Measurements from ENCODE around the gene RBBP8NL. TPM values are rescaled to one million over a fixed set of nuclear protein-coding genes. Genes with fewer than 3 reads are reported as not detected.

Gene RBBP8NL
- total RNA-seq, 4 donors from 2014 or later: 4.3 to 8.5 (median 6.3) TPM

- intact Hi-C loops (cut with DNase I; ENCODE audit: low total_unique reads): no loop called here
- WGBS, 2 donors: 89 to 93% methylated on average over 33 to 43 of the region's 44 CpGs
- no peak for DNase-seq (ENCODE audit: low spot score in 2 of 2)
- H3K4me3 ChIP-seq (ENCODE audit: low read depth, poor library complexity, severe bottlenecking): no peak overlapping the region
- no peak for TF ChIP-seq CTCF (IDR thresholded peaks at IDR 0.05)
- no peak for TF ChIP-seq POLR2A (IDR thresholded peaks at IDR 0.05)
These were observed 32.8 kb downstream of the RBBP8NL start for GRCh38 chr20:62394248-62395245.

GRCh38 chr20:62393830-62394229 lies 33.5 kb downstream of the RBBP8NL start:
- no peak for DNase-seq (ENCODE audit: low spot score in 2 of 2)
- no peak overlapping the region for H3K4me3 ChIP-seq (ENCODE audit: low read depth, poor library complexity, severe bottlenecking)
- TF ChIP-seq CTCF (IDR thresholded peaks at IDR 0.05) (no peak), POLR2A (IDR thresholded peaks at IDR 0.05) (no peak)
- 91% methylated on average over 23 to 24 of the region's 24 CpGs for WGBS, 2 donors
- intact Hi-C loops (cut with DNase I; ENCODE audit: low total_unique reads): no loop called here

- intact Hi-C loops (cut with DNase I; ENCODE audit: low total_unique reads): no loop called here
- no peak for DNase-seq (ENCODE audit: low spot score in 2 of 2)
- no peak for TF ChIP-seq POLR2A (IDR thresholded peaks at IDR 0.05)
- TF ChIP-seq CTCF (IDR thresholded peaks at IDR 0.05): no peak
- WGBS, 2 donors: 81 to 83% methylated on average over 10 to 11 of the region's 12 CpGs
- H3K4me3 ChIP-seq (ENCODE audit: low read depth, poor library complexity, severe bottlenecking): no peak overlapping the region
These were observed 34.0 kb downstream of the RBBP8NL start for GRCh38 chr20:62393335-62393665.

- 82 to 93% methylated on average over 8 to 19 of the region's 21 CpGs for WGBS, 2 donors
- no peak for DNase-seq (ENCODE audit: low spot score in 2 of 2)
- TF ChIP-seq POLR2A (IDR thresholded peaks at IDR 0.05) (no peak), CTCF (IDR thresholded peaks at IDR 0.05) (no peak)
- H3K4me3 ChIP-seq (ENCODE audit: low read depth, poor library complexity, severe bottlenecking): no peak overlapping the region
- intact Hi-C loops (cut with DNase I; ENCODE audit: low total_unique reads): no loop called here
These were observed 34.6 kb downstream of the RBBP8NL start for GRCh38 chr20:62392621-62393334.

GRCh38 chr20:62392077-62392418 lies 35.3 kb downstream of the RBBP8NL start:
- no peak overlapping the region for H3K4me3 ChIP-seq (ENCODE audit: low read depth, poor library complexity, severe bottlenecking)
- no peak for DNase-seq (ENCODE audit: low spot score in 2 of 2)
- TF ChIP-seq CTCF (IDR thresholded peaks at IDR 0.05): no peak
- TF ChIP-seq POLR2A (IDR thresholded peaks at IDR 0.05): no peak
- intact Hi-C loops (cut with DNase I; ENCODE audit: low total_unique reads): no loop called here
- 88 to 94% methylated on average over 10 of the region's 10 CpGs for WGBS, 2 donors
